ENCODE measurements around the gene PRR23C.

PRR23C gene

DNA sequence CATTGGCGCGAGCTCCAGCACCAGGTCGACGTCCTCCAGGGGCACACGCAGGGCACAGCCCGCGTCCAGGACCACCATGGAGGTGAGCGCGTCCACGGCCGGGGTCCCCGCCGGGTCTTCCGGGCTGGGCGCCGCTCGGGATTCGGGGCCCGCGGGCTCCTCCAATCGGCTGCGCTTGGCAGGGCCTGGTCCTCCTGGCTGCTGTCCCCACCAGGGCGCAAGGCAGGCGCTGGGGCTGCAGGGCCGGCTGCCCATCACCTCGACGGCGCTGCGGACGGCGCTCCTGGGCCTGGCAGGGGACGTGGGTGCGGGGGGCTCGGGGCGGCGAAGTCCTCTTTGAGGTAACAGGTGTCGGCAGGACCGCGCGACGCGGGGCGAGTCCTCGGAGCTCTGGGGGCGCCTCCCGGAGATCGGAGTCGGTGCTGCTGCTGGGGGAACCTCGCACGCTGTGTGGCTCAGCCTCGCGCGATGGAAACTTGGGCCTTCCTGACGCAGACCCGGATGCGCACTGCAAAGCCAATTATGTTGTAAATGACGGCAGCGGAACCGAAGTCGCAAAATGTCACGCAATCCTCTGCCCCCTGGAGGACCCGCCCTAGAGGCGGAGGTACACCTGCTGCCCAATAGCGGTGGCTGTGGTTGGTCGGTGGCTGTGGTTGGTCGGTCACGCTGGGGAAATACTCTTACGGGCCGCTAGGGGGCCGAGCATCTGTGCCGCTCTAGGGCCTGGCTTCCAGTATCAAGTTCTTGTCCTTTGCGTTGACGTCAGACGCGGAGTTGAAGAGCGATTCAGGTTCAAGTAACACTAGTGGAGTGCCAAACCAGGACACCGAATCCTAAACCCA lies at the start of gene PRR23C:
PRR23C (minus strand) TSS at position 527 of the 845 bp plus-strand sequence; CDS start at position 255, 272 bp downstream.
- Histone ChIP-seq H3K27ac (no peak within 1 kb of the TSS), H3K36me3 (no peaks in the 10 kb centered on the region), H3K4me3 (no peak within 1 kb of the TSS), H3K9ac (no peak within 1 kb of the TSS), H3K9me3 (peaks cover 29% of the 10 kb centered on the region), H3K4me1 (no peaks in the 10 kb centered on the region), H3K4me2 (no peak within 1 kb of the TSS), H4K20me1 (no peaks in the 10 kb centered on the region), H3K27me3 (no peaks in the 10 kb centered on the region)
- no peak for TF ChIP-seq Cebpa-rat (IDR thresholded peaks at IDR 0.05)

DNA sequence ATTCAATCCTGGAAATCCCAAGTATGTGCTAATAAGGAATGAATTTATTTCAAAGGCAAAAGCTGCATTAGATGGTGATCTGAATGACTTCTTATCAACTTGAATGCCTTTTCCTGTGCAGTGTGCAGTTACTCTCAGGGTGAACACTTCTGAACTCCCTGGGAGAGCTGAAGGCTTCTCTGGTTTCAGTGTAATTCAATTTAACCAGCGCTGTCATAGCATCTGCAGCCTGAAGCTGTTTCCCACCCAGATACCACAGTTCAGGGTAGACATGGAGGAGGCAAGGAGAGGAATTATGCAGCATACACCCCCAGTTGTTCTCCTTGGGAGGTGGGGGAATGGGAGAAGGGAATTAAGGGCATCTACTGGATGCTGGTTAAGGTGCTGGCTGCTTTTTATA lies 49.1 kb upstream of the PRR23C start:
- no peaks in the 10 kb centered on the region for H3K27me3 ChIP-seq
- TF ChIP-seq Cebpa-rat (IDR thresholded peaks at IDR 0.05) = no peak
- H3K9ac ChIP-seq = no peak overlapping the region
- H3K36me3 ChIP-seq = no peaks in the 10 kb centered on the region
- H4K20me1 ChIP-seq = no peaks in the 10 kb centered on the region
- no peak overlapping the region for H3K4me3 ChIP-seq
- no peak overlapping the region for H3K27ac ChIP-seq
- H3K9me3 ChIP-seq = peaks cover 6% of the 10 kb centered on the region; the same call in 1 of the 2 replicates
- no peak overlapping the region for H3K4me2 ChIP-seq
- H3K4me1 ChIP-seq = no peaks in the 10 kb centered on the region

DNA sequence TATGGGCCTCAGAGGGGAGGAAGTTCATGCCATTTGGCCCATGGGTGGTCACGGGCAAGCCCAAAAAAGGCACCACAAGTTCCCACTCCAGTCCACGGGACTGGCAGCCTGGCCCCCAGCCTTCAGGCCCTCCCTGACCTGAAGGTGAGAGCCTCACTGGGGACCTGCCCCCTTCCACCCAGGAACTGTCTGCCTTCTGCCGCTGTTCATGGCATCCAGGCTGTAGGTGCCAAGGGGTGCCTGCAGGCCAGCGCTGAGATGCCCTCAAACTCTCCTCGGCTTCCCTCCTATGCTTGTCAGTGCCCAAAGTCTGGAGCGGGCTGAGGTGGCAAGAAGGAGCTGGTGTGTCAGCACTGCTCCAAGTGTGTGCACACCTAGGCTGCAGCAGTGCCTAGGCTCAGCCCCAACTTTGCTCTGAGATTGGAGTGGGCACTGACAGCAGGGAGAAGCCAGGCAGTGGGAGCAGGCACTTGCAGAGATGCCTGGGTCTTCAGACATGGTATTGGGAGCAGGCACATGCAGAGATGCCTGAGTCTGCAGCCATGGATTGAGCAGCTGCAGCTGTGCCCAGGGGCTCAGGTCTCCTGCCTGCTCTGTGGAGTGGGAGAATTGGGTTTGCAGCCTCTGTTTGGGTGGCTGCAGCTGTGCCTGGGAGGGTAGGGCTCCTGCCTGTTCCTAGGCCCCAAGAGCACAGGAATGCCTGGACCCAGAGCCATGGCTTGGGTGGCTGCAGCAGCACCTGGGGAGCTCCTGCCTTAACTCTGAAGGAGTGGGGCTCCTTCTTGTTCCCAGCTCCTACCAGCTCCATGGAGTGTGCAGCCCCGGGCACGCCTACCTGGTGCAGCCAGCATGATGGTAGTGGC lies 44.0 kb upstream of the PRR23C start:
- Histone ChIP-seq H4K20me1 (no peaks in the 10 kb centered on the region), H3K4me3 (no peak overlapping the region), H3K27me3 (no peaks in the 10 kb centered on the region), H3K4me2 (no peak overlapping the region), H3K4me1 (no peaks in the 10 kb centered on the region), H3K9me3 (peaks cover 6% of the 10 kb centered on the region), H3K27ac (no peak overlapping the region), H3K9ac (no peak overlapping the region), H3K36me3 (no peaks in the 10 kb centered on the region)
- TF ChIP-seq Cebpa-rat (IDR thresholded peaks at IDR 0.05) = no peak

DNA sequence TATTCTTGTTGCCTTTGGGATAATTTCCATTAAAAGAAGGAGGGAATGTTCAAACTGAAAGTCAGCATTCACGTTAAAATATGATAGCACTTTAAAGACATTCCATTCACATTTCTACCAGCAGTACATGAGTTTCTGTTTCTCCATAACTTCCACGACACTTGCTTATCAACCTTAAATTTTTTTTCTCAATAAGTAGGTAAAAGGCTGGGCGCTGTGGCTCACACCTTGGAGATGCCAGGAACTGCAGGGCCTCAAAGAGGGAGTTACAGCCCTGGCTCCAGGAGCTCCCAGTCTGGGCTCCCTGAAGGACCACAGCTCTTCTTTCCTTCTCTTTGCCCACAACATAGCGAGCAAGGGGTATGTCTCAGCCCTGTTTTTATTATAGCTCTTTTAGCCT lies 42.9 kb upstream of the PRR23C start:
- Histone ChIP-seq H3K27ac (no peak overlapping the region), H4K20me1 (no peaks in the 10 kb centered on the region), H3K27me3 (no peaks in the 10 kb centered on the region), H3K4me2 (no peak overlapping the region), H3K4me1 (no peaks in the 10 kb centered on the region), H3K9me3 (peaks cover 8% of the 10 kb centered on the region), H3K4me3 (no peak overlapping the region), H3K36me3 (no peaks in the 10 kb centered on the region), H3K9ac (no peak overlapping the region)
- TF ChIP-seq Cebpa-rat (IDR thresholded peaks at IDR 0.05) = no peak

GRCh38 chr3:139084176-139084575 lies 39.5 kb upstream of the PRR23C start:
- no peaks in the 10 kb centered on the region for H4K20me1 ChIP-seq
- no peak overlapping the region for H3K4me2 ChIP-seq
- H3K27me3 ChIP-seq = no peaks in the 10 kb centered on the region
- no peaks in the 10 kb centered on the region for H3K36me3 ChIP-seq
- no peak overlapping the region for H3K4me3 ChIP-seq
- no peak for TF ChIP-seq Cebpa-rat (IDR thresholded peaks at IDR 0.05)
- no peak overlapping the region for H3K9ac ChIP-seq
- peaks cover 5% of the 10 kb centered on the region for H3K9me3 ChIP-seq
- H3K4me1 ChIP-seq = no peaks in the 10 kb centered on the region
- H3K27ac ChIP-seq = no peak overlapping the region

- Histone ChIP-seq H3K4me1 (no peaks in the 10 kb centered on the region), H3K36me3 (no peaks in the 10 kb centered on the region), H4K20me1 (no peaks in the 10 kb centered on the region), H3K4me2 (no peak overlapping the region), H3K9me3 (peaks cover 32% of the 10 kb centered on the region), H3K27me3 (no peaks in the 10 kb centered on the region), H3K4me3 (no peak overlapping the region), H3K9ac (no peak overlapping the region), H3K27ac (no peak overlapping the region)
- TF ChIP-seq Cebpa-rat (IDR thresholded peaks at IDR 0.05) = no peak
Observed at GRCh38 chr3:139074565-139075115, 29.9 kb upstream of the PRR23C start.

GRCh38 chr3:139062918-139063317 lies 18.2 kb upstream of the PRR23C start:
- TF ChIP-seq Cebpa-rat (IDR thresholded peaks at IDR 0.05) = no peak
- Histone ChIP-seq H3K4me1 (no peaks in the 10 kb centered on the region), H3K4me3 (no peak overlapping the region), H3K27me3 (no peaks in the 10 kb centered on the region), H4K20me1 (no peaks in the 10 kb centered on the region), H3K36me3 (no peaks in the 10 kb centered on the region), H3K27ac (no peak overlapping the region), H3K9ac (no peak overlapping the region), H3K4me2 (no peak overlapping the region), H3K9me3 (no peaks in the 10 kb centered on the region)

GRCh38 chr3:139052802-139053600 lies 8.3 kb upstream of the PRR23C start:
- H3K9ac ChIP-seq = no peak overlapping the region
- no peak overlapping the region for H3K4me3 ChIP-seq
- no peaks in the 10 kb centered on the region for H3K4me1 ChIP-seq
- peaks cover 23% of the 10 kb centered on the region for H3K9me3 ChIP-seq
- no peak overlapping the region for H3K27ac ChIP-seq
- H4K20me1 ChIP-seq = no peaks in the 10 kb centered on the region
- H3K36me3 ChIP-seq = no peaks in the 10 kb centered on the region
- H3K27me3 ChIP-seq = no peaks in the 10 kb centered on the region
- no peak overlapping the region for H3K4me2 ChIP-seq
- TF ChIP-seq Cebpa-rat (IDR thresholded peaks at IDR 0.05) = no peak
